Measurements from ENCODE around the gene ZHX3. TPM values are rescaled to one million over a fixed set of nuclear protein-coding genes. Genes with fewer than 3 reads are reported as not detected.

Gene ZHX3
- total and polyA plus RNA-seq, 10 of the 15 experiments (the other 5 are each of a cell fraction or from before 2014, with no cell fraction given) = 1.3 to 14.0 (median 5.0) TPM

DNA sequence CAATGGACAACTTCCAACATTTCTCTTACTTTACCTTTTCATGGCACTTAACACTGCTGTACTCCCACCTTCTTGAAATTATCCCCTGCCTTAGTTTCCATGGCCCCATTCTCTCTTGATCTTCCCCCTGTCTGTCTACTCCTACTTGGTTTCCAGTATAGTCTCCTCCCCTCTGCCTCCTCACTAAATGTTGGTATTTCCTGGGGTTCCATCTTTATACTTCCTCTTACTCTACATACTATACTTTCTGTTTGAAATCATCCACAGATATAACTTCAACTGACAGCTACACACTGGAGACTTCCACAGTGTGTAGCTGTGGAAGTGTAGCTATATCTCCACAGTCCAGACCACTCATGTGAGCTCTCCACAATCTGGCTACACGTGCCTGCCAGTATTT lies 13.5 kb downstream of the ZHX3 start (continued):
- TF ChIP-seq ZBTB40 (IDR thresholded peaks at IDR 0.05; ENCODE audit: borderline replicate concordance) (peak; percentile 39; the same call in 1 of the 2 replicates), NBN (IDR thresholded peaks at IDR 0.05) (no peak), MYB (IDR thresholded peaks at IDR 0.05; ENCODE audit: borderline replicate concordance, low read depth, low read length) (no peak), E2F4 (IDR thresholded peaks at IDR 0.05; ENCODE audit: low read depth, low read length) (no peak), FOS (IDR thresholded peaks at IDR 0.05; ENCODE audit: borderline replicate concordance, extremely low read depth, insufficient read length) (no peak), ZZZ3 (IDR thresholded peaks at IDR 0.05; ENCODE audit: control insufficient read depth, insufficient read length, low read depth) (no peak), PRDM15 (CRISPR knock-in tag; IDR thresholded peaks at IDR 0.05) (no peak), NR2C2 (IDR thresholded peaks at IDR 0.05; ENCODE audit: borderline replicate concordance, control insufficient read depth, insufficient read length, low read depth) (no peak), HSF1 (IDR thresholded peaks at IDR 0.05; ENCODE audit: low read depth, low read length) (no peak), ZBED1 (IDR thresholded peaks at IDR 0.05; ENCODE audit: borderline replicate concordance) (no peak), ZNF24 (IDR thresholded peaks at IDR 0.05) (no peak), EED (IDR thresholded peaks at IDR 0.05; ENCODE audit: low read depth) (no peak)
- TF ChIP-seq, protein P1, sequence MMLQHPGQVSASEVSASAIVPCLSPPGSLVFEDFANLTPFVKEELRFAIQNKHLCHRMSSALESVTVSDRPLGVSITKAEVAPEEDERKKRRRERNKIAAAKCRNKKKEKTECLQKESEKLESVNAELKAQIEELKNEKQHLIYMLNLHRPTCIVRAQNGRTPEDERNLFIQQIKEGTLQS (IDR thresholded peaks at IDR 0.05; ENCODE audit: borderline replicate concordance, extremely low read depth, low read depth, low read length) = no peak
- TF ChIP-seq, protein P2, sequence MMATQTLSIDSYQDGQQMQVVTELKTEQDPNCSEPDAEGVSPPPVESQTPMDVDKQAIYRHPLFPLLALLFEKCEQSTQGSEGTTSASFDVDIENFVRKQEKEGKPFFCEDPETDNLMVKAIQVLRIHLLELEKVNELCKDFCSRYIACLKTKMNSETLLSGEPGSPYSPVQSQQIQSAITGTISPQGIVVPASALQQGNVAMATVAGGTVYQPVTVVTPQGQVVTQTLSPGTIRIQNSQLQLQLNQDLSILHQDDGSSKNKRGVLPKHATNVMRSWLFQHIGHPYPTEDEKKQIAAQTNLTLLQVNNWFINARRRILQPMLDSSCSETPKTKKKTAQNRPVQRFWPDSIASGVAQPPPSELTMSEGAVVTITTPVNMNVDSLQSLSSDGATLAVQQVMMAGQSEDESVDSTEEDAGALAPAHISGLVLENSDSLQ (IDR thresholded peaks at IDR 0.05) = 0 out of 2 replicates have a peak, but pooled peaks have one; percentile 6
